Right lobe of liver (tissue), 6 donors: ENCODE results near the gene SCG2. TPM values are rescaled to one million over a fixed set of nuclear protein-coding genes. Genes with fewer than 3 reads are reported as not detected.

ENCODE experiments used
- ATAC-seq, 4 donors: fragments of 200-7000 bp; cut with Tn5 transposase; one replicate each; pipeline ENCODE4 v1.9.1; 2020; ENCODE audit warnings: mild to moderate bottlenecking in 4 of 4, moderate library complexity in 4 of 4
- DNase-seq, 3 donors: peaks; one replicate each; pipeline ENCODE4 v3.0.0-alpha.2; 2020
- H3K27ac ChIP-seq, 3 donors: fragments of 200-600 bp; one replicate each; pipeline ENCODE4 v1.8.0; 2022
- H3K27me3 ChIP-seq, 2 donors: fragments of 200-600 bp; one replicate each; pipeline ENCODE4 v1.8.0; 2022
- H3K36me3 ChIP-seq, 4 donors: fragments of 200-600 bp; sonication (generic) in 1 of 4; one replicate each; pipeline versions ENCODE4 v1.5.1 to v1.8.0; 2017 to 2022; ENCODE audit warnings: control low read depth in 1 of 4
- H3K4me1 ChIP-seq, 4 donors: fragments of 200-600 bp; sonication (generic) in 1 of 4; one replicate each; pipeline versions ENCODE4 v1.5.1 to v1.8.0; 2017 to 2022; ENCODE audit warnings: control low read depth in 1 of 4
- H3K4me3 ChIP-seq, 3 donors: fragments of 200-600 bp; one replicate each; pipeline ENCODE4 v1.8.0; 2022
- H3K9me3 ChIP-seq, 4 donors: fragments of 200-600 bp; sonication (generic) in 1 of 4; one replicate each; pipeline versions ENCODE4 v1.5.1 to v1.8.0; 2017 to 2022; ENCODE audit warnings: control low read depth in 1 of 4
- CTCF ChIP-seq, 4 donors: fragments of 200-600 bp in 3 of 4; fragments of 450-650 bp in 1 of 4; IDR thresholded peaks; one replicate each; pipeline versions ENCODE4 v1.5.1 to v1.8.0; 2016 to 2022; ENCODE audit warnings: antibody characterized with exemption in 4 of 4, mild to moderate bottlenecking in 2 of 4
- POLR2A ChIP-seq: fragments of 450-650 bp; IDR thresholded peaks from one replicate; pipeline ENCODE4 v1.6.1; 2017; ENCODE audit warnings: antibody characterized with exemption, mild to moderate bottlenecking
- WGBS: methylation state at CpG from one replicate; pipeline ENCODE4 v1.1.6; 2018; ENCODE audit warnings: low coverage, low lambda C conversion rate; ENCODE audit not compliant: insufficient coverage; ENCODE audit errors: missing lambda C conversion rate; 5-methylcytosine and 5-hydroxymethylcytosine counted together
- intact Hi-C, 2 donors: fragments of 100-400 bp; cut with DNase I; formaldehyde crosslinking; loops; one replicate each; pipeline versions ENCODE4 v1.11.2 to v1.14.1; 2022
- total RNA-seq, 6 experiments: library from RNA; depleted of rRNA in 2 of 6; stranded (reverse); fragments of >200 nt in 2 of 6; fragmentation: NEBNext Ultra II Directional in 3 of 6; extraction: Animal tissue kit (Norgen Biotek cat#: 25700) in 3 of 6; gene quantifications; one replicate each; pipeline versions ENCODE4 v1.1.0 to v1.2.4, GENCODE V29; 2016 to 2023
- donor health status: DM: no; HTN: yes; CAD: no.
- donor health status: DM: no; HTN: no; CAD: no.
- donor health status: DM: no; HTN: no; CAD: no.
- donor health status: DM: no; HTN: yes; CAD: no.
- donor health status: DM: no; HTN: yes; CAD: no.

SCG2 gene
- total RNA-seq, 6 experiments from 2014 or later, result not detected

GRCh38 chr2:223644136-223644535 lies 42.0 kb upstream of the SCG2 start:
- TF ChIP-seq CTCF (IDR thresholded peaks at IDR 0.05), result no peak
- no peak for TF ChIP-seq POLR2A
- Histone ChIP-seq H3K27ac (no peak overlapping the region), H3K9me3 (no peaks in the 10 kb centered on the region), H3K4me3 (no peak overlapping the region), H3K36me3 (no peaks in the 10 kb centered on the region), H3K4me1 (no peaks in the 10 kb centered on the region), H3K27me3 (no peaks in the 10 kb centered on the region)
- DNase-seq (no peak), ATAC-seq (no peak)
- intact Hi-C loops, result no loop called here
- 35% methylated on average over 3 of the region's 3 CpGs for WGBS

GRCh38 chr2:223643309-223643708 lies 41.1 kb upstream of the SCG2 start:
- no peaks in the 10 kb centered on the region for H3K4me1 ChIP-seq
- no peak for DNase-seq
- ATAC-seq, result no peak
- H3K4me3 ChIP-seq, result no peak overlapping the region
- no peaks in the 10 kb centered on the region for H3K27me3 ChIP-seq
- TF ChIP-seq CTCF (IDR thresholded peaks at IDR 0.05), result no peak
- TF ChIP-seq POLR2A, result no peak
- WGBS, result 47% methylated on average over 4 of the region's 4 CpGs
- no peaks in the 10 kb centered on the region for H3K36me3 ChIP-seq
- no peaks in the 10 kb centered on the region for H3K9me3 ChIP-seq
- H3K27ac ChIP-seq, result no peak overlapping the region
- intact Hi-C loops, result no loop called here

GRCh38 chr2:223642506-223642905 lies 40.3 kb upstream of the SCG2 start:
- 67% methylated on average over 1 of the region's 1 CpG for WGBS
- no peak for ATAC-seq
- no peak for DNase-seq
- Histone ChIP-seq H3K9me3 (no peaks in the 10 kb centered on the region), H3K27me3 (no peaks in the 10 kb centered on the region), H3K36me3 (no peaks in the 10 kb centered on the region), H3K4me3 (no peak overlapping the region), H3K27ac (no peak overlapping the region), H3K4me1 (no peaks in the 10 kb centered on the region)
- intact Hi-C loops, result no loop called here
- no peak for TF ChIP-seq CTCF (IDR thresholded peaks at IDR 0.05)
- TF ChIP-seq POLR2A, result no peak

GRCh38 chr2:223641082-223641481 lies 38.9 kb upstream of the SCG2 start:
- H3K4me3 ChIP-seq, result no peak overlapping the region
- H3K27me3 ChIP-seq, result no peaks in the 10 kb centered on the region
- DNase-seq (no peak), ATAC-seq (no peak)
- no peak for TF ChIP-seq CTCF (IDR thresholded peaks at IDR 0.05)
- no peak for TF ChIP-seq POLR2A
- no peak overlapping the region for H3K27ac ChIP-seq
- H3K4me1 ChIP-seq, result no peaks in the 10 kb centered on the region
- no peaks in the 10 kb centered on the region for H3K9me3 ChIP-seq
- H3K36me3 ChIP-seq, result no peaks in the 10 kb centered on the region
- WGBS, result 37% methylated on average over 5 of the region's 5 CpGs
- intact Hi-C loops, result no loop called here

- TF ChIP-seq POLR2A, result no peak
- no peak for TF ChIP-seq CTCF (IDR thresholded peaks at IDR 0.05)
- Histone ChIP-seq H3K9me3 (no peaks in the 10 kb centered on the region), H3K27ac (no peak overlapping the region), H3K4me1 (no peaks in the 10 kb centered on the region), H3K27me3 (no peaks in the 10 kb centered on the region), H3K36me3 (no peaks in the 10 kb centered on the region), H3K4me3 (no peak overlapping the region)
- intact Hi-C loops, result no loop called here
- WGBS, result 33% methylated on average over 1 of the region's 1 CpG
- ATAC-seq, result no peak
- DNase-seq, result no peak
Measured at GRCh38 chr2:223635080-223635479, 32.9 kb upstream of the SCG2 start.
